ENCODE measurements around the gene DDIT3. TPM values are rescaled to one million over a fixed set of nuclear protein-coding genes. Genes with fewer than 3 reads are reported as not detected.

Gene DDIT3
- total RNA-seq, 1 experiment from 2014 or later, result 3.4 TPM

- peak; percentile 70 for TF ChIP-seq FOXP4 (CRISPR knock-in tag; IDR thresholded peaks at IDR 0.05)
- TF ChIP-seq SP1 (CRISPR knock-in tag; conservative IDR thresholded peaks at IDR 0.05), result peak; percentile 33; the same call in 1 of the 2 replicates
- TF ChIP-seq JAZF1 (CRISPR knock-in tag; IDR thresholded peaks at IDR 0.05), result no peak
- TF ChIP-seq MAX (CRISPR knock-in tag; IDR thresholded peaks at IDR 0.05), result peak; percentile 80
- peak; percentile 93; the same call in 1 of the 2 replicates for TF ChIP-seq ARID4B (CRISPR knock-in tag; IDR thresholded peaks at IDR 0.05; ENCODE audit: borderline replicate concordance)
- TF ChIP-seq FOXK1 (CRISPR knock-in tag; IDR thresholded peaks at IDR 0.05), result peak; percentile 98
- peak; percentile 40; the same call in 1 of the 2 replicates for TF ChIP-seq HMGXB4 (CRISPR knock-in tag; IDR thresholded peaks at IDR 0.05)
Observed at GRCh38 chr12:57522011-57522886, 1.9 kb upstream of the DDIT3 start, which contains the start of gene MBD6 (continued).

GRCh38 chr12:57521525-57522010 is 1.3 kb upstream of the DDIT3 start:
- Mint-ChIP-seq H3K4me1 (peaks cover 42% of the 10 kb centered on the region), H3K4me3 (peak overlapping the region; percentile 96), H3K36me3 (peaks cover 24% of the 10 kb centered on the region), H3K27ac (peak overlapping the region; percentile 91), H3K9me3 (no peaks in the 10 kb centered on the region), H3K27me3 (ENCODE audit: low read depth) (peaks cover 3% of the 10 kb centered on the region; the same call in 1 of the 2 replicates)
- POLR2A ChIA-PET, result no interaction called here
- TF ChIP-seq NFATC4 (CRISPR knock-in tag; IDR thresholded peaks at IDR 0.05), result no peak
- no peak for TF ChIP-seq GTF2I (CRISPR knock-in tag; conservative IDR thresholded peaks at IDR 0.05)
- no peak for TF ChIP-seq ERG (CRISPR knock-in tag; IDR thresholded peaks at IDR 0.05)
- TF ChIP-seq ZNF138 (CRISPR knock-in tag; conservative IDR thresholded peaks at IDR 0.05), result no peak
- no peak for TF ChIP-seq IRF1 (CRISPR knock-in tag; IDR thresholded peaks at IDR 0.05)
- TF ChIP-seq USF2 (CRISPR knock-in tag; IDR thresholded peaks at IDR 0.05), result no peak
- TF ChIP-seq NFYB (CRISPR knock-in tag; conservative IDR thresholded peaks at IDR 0.05; ENCODE audit: low read depth), result no peak
- no peak for TF ChIP-seq E2F1 (CRISPR knock-in tag; IDR thresholded peaks at IDR 0.05)
- TF ChIP-seq NR1H2 (CRISPR knock-in tag; IDR thresholded peaks at IDR 0.05), result no peak
- no peak for TF ChIP-seq MLX (CRISPR knock-in tag; IDR thresholded peaks at IDR 0.05)
- no peak for TF ChIP-seq ATF3 (CRISPR knock-in tag; conservative IDR thresholded peaks at IDR 0.05)
- peak; percentile 3; the same call in 1 of the 2 replicates for ATAC-seq
- peak; percentile 46 for DNase-seq (ENCODE audit: low spot score)
- CTCF ChIA-PET, result no interaction called here

All from WTC11 (cell line).